ENCODE data around the gene SUN3.

- no peak for TF ChIP-seq CTCF (IDR thresholded peaks at IDR 0.05)
- no peak for TF ChIP-seq POLR2A (IDR thresholded peaks at IDR 0.05)
These were observed 91.0 kb downstream of the SUN3 start for GRCh38 chr7:47937711-47938573.

Measured in heart left ventricle (tissue), 13 donors.